Astrocyte (in vitro differentiated cells and primary cell): ENCODE data around the gene UBASH3A.

Experiments used
- CTCF ChIP-seq: IDR thresholded peaks from 2 replicates; pipeline ENCODE4 v1.5.1; 2011; ENCODE audit warnings: low read depth, mild to moderate bottlenecking, inconsistent platforms, low read length, moderate library complexity; ENCODE audit not compliant: insufficient read depth
- EZH2 ChIP-seq: IDR thresholded peaks from 2 replicates; pipeline ENCODE4 v1.6.1; 2012; ENCODE audit warnings: mild to moderate bottlenecking, low read length, inconsistent platforms; ENCODE audit not compliant: insufficient read depth

DNA sequence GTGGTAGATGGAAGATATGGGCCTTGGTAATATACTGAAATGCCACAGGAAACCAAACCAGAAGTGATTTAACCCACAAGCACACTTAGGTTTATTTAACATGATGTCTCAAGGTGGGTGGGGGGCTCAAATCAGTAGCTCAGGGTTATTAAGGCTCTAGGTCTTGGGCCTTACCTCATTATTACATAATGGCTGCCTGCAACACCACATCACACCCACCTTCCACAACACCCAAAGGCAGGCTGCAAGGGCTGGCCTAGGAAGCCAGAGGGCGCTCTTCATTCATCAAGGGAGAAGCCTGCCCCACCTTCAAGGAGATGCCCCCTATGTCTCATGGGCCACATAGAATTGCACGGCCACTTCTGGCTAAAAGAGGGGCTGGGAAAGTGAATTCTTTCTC lies 43.4 kb upstream of the UBASH3A start:
- TF ChIP-seq EZH2, result no peak
- TF ChIP-seq CTCF, result no peak
